SK-MEL-5 (cell line): ENCODE data around the gene TAS2R50. TPM values are rescaled to one million over a fixed set of nuclear protein-coding genes. Genes with fewer than 3 reads are reported as not detected.

ENCODE experiments used
- DNase-seq: peaks from one replicate; pipeline ENCODE4 v3.0.0-alpha.2; 2016; ENCODE audit warnings: low read depth, low spot score
- in situ Hi-C: cut with HindIII; loops from 2 replicates; pipeline ENCODE4 v1.10.0; 2016; ENCODE audit warnings: low sequenced_read_pairs, high pct_unique_total_duplicates, low pct_unique_long_range_greater_than_20kb
- total RNA-seq: library from RNA; depleted of rRNA; stranded (reverse); fragments of >200 nt; shearing (Covaris generic); gene quantifications from 2 replicates; pipeline ENCODE4 v1.2.3, GENCODE V29; 2014; rRNA removed

Gene TAS2R50
- total RNA-seq, 1 experiment from 2014 or later: 1.3 TPM

GRCh38 chr12:10965476-10965875 is 21.2 kb downstream of the TAS2R50 start:
- DNase-seq: no peak
- in situ Hi-C loops: no loop called here

GRCh38 chr12:10960211-10960610 is 26.5 kb downstream of the TAS2R50 start:
- DNase-seq: no peak
- in situ Hi-C loops: no loop called here

- DNase-seq: peak; percentile 56
- in situ Hi-C loops: no loop called here
Observed at GRCh38 chr12:10959804-10960203, 26.9 kb downstream of the TAS2R50 start.

GRCh38 chr12:10957741-10958140 is 29.0 kb downstream of the TAS2R50 start:
- DNase-seq: no peak
- in situ Hi-C loops: no loop called here

- in situ Hi-C loops: no loop called here
Observed at GRCh38 chr12:10956085-10956484, 30.6 kb downstream of the TAS2R50 start.

GRCh38 chr12:10952645-10953044 is 34.1 kb downstream of the TAS2R50 start:
- in situ Hi-C loops: no loop called here
- DNase-seq: no peak

More at GRCh38 chr12:10956085-10956484, 30.6 kb downstream of the TAS2R50 start:
- DNase-seq: no peak

GRCh38 chr12:10943167-10943566 is 43.5 kb downstream of the TAS2R50 start:
- in situ Hi-C loops: no loop called here
- DNase-seq: no peak

- DNase-seq: no peak
- in situ Hi-C loops: no loop called here
Observed at GRCh38 chr12:10941916-10942607, 44.6 kb downstream of the TAS2R50 start.

GRCh38 chr12:10941369-10941768 is 45.3 kb downstream of the TAS2R50 start:
- in situ Hi-C loops: no loop called here
- no peak for DNase-seq

- in situ Hi-C loops: no loop called here
- DNase-seq: no peak
Observed at GRCh38 chr12:10940389-10940788, 46.3 kb downstream of the TAS2R50 start.

GRCh38 chr12:10939163-10939562 is 47.5 kb downstream of the TAS2R50 start, which contains the start of gene TAS2R14:
TAS2R14 (minus strand) TSS chr12:10939263; CDS start chr12:10939207, 56 bp downstream.
- DNase-seq: no peak
- in situ Hi-C loops: no loop called here

- in situ Hi-C loops: no loop called here
- no peak for DNase-seq
Observed at GRCh38 chr12:10936506-10936905, 50.2 kb downstream of the TAS2R50 start.

Other genes starting within 250 kb of the TAS2R50 start
- not detected in 2 replicates for gene TAS2R7, start 184.3 kb downstream of the TAS2R50 start, total RNA-seq
- gene TAS2R8, start 179.6 kb downstream of the TAS2R50 start, total RNA-seq: not detected in 2 replicates
- gene TAS2R9, start 176.7 kb downstream of the TAS2R50 start, total RNA-seq: not detected in 2 replicates
- 0.13 and 0.98 TPM in 2 replicates for gene TAS2R10, start 160.6 kb downstream of the TAS2R50 start, total RNA-seq
- 3.2 and 4.6 TPM in 2 replicates for gene PRR4, start 137.4 kb downstream of the TAS2R50 start, total RNA-seq
- gene PRH1, start 102.7 kb downstream of the TAS2R50 start, total RNA-seq: 8.8 and 11.5 TPM in 2 replicates
- gene TAS2R13, start 77.3 kb downstream of the TAS2R50 start, total RNA-seq: 0.18 TPM in 1 of 2 replicates, not detected in the other
- gene PRH2, start 57.7 kb downstream of the TAS2R50 start, total RNA-seq: 0.26 TPM in 1 of 2 replicates, not detected in the other
- gene TAS2R14, start 47.6 kb downstream of the TAS2R50 start, total RNA-seq: 1.6 and 1.8 TPM in 2 replicates
- gene TAS2R20, start 11.4 kb upstream of the TAS2R50 start, total RNA-seq: 1.1 and 1.3 TPM in 2 replicates
- 0.32 and 0.55 TPM in 2 replicates for gene TAS2R19, start 35.7 kb upstream of the TAS2R50 start, total RNA-seq
- gene TAS2R31, start 44.5 kb upstream of the TAS2R50 start, total RNA-seq: 0.98 and 1.7 TPM in 2 replicates
- gene TAS2R46, start 75.4 kb upstream of the TAS2R50 start, total RNA-seq: 0.16 and 0.95 TPM in 2 replicates
- gene TAS2R43, start 105.4 kb upstream of the TAS2R50 start, total RNA-seq: 0.42 and 0.51 TPM in 2 replicates
- 0.74 and 0.75 TPM in 2 replicates for gene TAS2R30, start 147.7 kb upstream of the TAS2R50 start, total RNA-seq
- 10.6 and 11.3 TPM in 2 replicates for gene SMIM10L1, start 184.3 kb upstream of the TAS2R50 start, total RNA-seq
- gene TAS2R42, start 200.0 kb upstream of the TAS2R50 start, total RNA-seq: not detected in 2 replicates